Activated T-cell treated with anti-CD3 and anti-CD28 coated beads, Interleukin-2, amount 50 U/mL, for 4 hours (primary cell): ENCODE measurements around the gene PPP4C. TPM values are rescaled to one million over a fixed set of nuclear protein-coding genes. Genes with fewer than 3 reads are reported as not detected.
A peak's percentile ranks its signal among the peaks of the same experiment; 100 is the strongest.
"Not testable (repeated sequence)": the region's sequence is repeated elsewhere in the genome, so short reads cannot be mapped to it uniquely, and the experiment has no call there.

Experiments used
- ATAC-seq, 2 donors: fragments of 200-7000 bp; cut with Tn5 transposase; one replicate each; pipeline ENCODE4 v1.10.0; 2021
- DNase-seq: peaks from one replicate; pipeline ENCODE4 v3.0.0-alpha.2; 2020
- H3K27me3 Mint-ChIP-seq: one replicate; pipeline ENCODE4 v1.8.0; 2021; ENCODE audit warnings: low read depth, mixed read lengths
- H3K36me3 Mint-ChIP-seq: one replicate; pipeline ENCODE4 v1.8.0; 2022; ENCODE audit warnings: mixed read lengths; ENCODE audit not compliant: insufficient read depth
- H3K4me1 Mint-ChIP-seq: one replicate; pipeline ENCODE4 v1.8.0; 2021; ENCODE audit warnings: low read depth, mixed read lengths
- H3K4me3 Mint-ChIP-seq: one replicate; pipeline ENCODE4 v1.8.0; 2021; ENCODE audit warnings: mild to moderate bottlenecking, moderate library complexity, mixed read lengths
- H3K9me3 Mint-ChIP-seq: one replicate; pipeline ENCODE4 v1.8.0; 2021; ENCODE audit warnings: mixed read lengths
- total RNA-seq, 3 donors: library from RNA; stranded (reverse); gene quantifications; one replicate each; pipeline ENCODE4 v1.2.1, GENCODE V29; 2021

The PPP4C gene
- total RNA-seq: 100 to 1,000 TPM; 147 to 164 (median 152) TPM

GRCh38 chr16:30075503-30076275 is at the start of gene PPP4C:
TSS of gene PPP4C (plus strand) at chr16:30075994. CDS start at chr16:30076378, 384 bp downstream.
- H3K27me3 Mint-ChIP-seq: no peaks in the 10 kb centered on the region
- H3K4me1 Mint-ChIP-seq: peaks cover 36% of the 10 kb centered on the region
- peaks cover 26% of the 10 kb centered on the region for H3K36me3 Mint-ChIP-seq
- ATAC-seq: peak; percentile 91 to 94
- peak within 1 kb of the TSS; percentile 93 for H3K4me3 Mint-ChIP-seq
- DNase-seq: peak; percentile 84
- H3K9me3 Mint-ChIP-seq: no peaks in the 10 kb centered on the region

GRCh38 chr16:30026449-30026848 is 49.3 kb upstream of the PPP4C start:
- peaks cover 47% of the 10 kb centered on the region for H3K27me3 Mint-ChIP-seq
- no peak for DNase-seq
- H3K4me3 Mint-ChIP-seq: no peak overlapping the region
- peaks cover 4% of the 10 kb centered on the region for H3K4me1 Mint-ChIP-seq
- H3K9me3 Mint-ChIP-seq: no peaks in the 10 kb centered on the region
- H3K36me3 Mint-ChIP-seq: no peaks in the 10 kb centered on the region
- ATAC-seq: no peak

DNA sequence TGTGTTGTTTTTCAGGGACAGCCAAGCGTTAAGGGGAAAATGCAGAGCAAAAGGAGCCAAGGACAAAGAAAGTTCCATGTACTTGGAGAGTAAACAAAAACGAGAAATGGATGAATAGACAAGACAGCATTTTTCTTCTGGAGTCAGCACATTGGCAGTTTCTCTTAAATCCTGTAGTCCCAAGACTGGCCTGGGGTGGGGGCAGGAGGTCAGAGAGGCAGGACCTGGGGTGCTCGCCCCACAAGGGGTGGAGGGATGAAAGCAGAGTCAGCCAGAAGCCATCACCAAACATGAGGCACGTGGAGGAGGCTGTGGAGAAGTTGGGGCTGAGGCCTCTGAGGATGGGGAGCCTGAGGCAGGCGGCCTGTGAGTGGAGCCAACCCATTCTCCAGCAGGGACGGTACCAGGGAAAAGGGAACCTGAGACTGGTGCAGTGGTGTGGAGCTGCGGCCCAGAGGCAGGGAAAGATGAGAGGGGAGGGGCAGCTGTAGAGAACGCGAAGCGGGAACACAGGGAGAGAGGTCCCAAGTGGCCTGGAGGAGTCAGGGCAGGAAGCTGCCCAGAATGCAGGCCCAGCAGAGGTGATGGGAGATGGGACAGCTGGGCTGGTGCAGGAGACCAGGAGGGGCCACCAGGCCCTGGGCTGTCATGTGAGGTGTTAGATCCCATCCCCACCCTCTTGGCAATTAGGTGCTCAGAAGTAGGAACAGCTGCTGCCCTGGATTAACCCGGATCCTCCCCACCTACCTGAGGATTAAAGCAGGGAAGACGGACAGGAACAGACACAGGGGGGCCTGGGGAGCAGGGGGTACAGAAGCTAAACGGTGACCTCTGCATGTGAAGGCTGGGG is 48.0 kb upstream of the PPP4C start:
- no peaks in the 10 kb centered on the region for H3K9me3 Mint-ChIP-seq
- DNase-seq (no peak), ATAC-seq (no peak)
- no peaks in the 10 kb centered on the region for H3K36me3 Mint-ChIP-seq
- peaks cover 57% of the 10 kb centered on the region for H3K27me3 Mint-ChIP-seq
- H3K4me1 Mint-ChIP-seq: peaks cover 8% of the 10 kb centered on the region
- H3K4me3 Mint-ChIP-seq: no peak overlapping the region

GRCh38 chr16:30028438-30029076 is 47.2 kb upstream of the PPP4C start:
- Mint-ChIP-seq H3K4me3 (no peak overlapping the region), H3K9me3 (no peaks in the 10 kb centered on the region), H3K36me3 (no peaks in the 10 kb centered on the region), H3K27me3 (peaks cover 57% of the 10 kb centered on the region), H3K4me1 (peaks cover 10% of the 10 kb centered on the region)
- no peak for ATAC-seq
- no peak for DNase-seq

DNA sequence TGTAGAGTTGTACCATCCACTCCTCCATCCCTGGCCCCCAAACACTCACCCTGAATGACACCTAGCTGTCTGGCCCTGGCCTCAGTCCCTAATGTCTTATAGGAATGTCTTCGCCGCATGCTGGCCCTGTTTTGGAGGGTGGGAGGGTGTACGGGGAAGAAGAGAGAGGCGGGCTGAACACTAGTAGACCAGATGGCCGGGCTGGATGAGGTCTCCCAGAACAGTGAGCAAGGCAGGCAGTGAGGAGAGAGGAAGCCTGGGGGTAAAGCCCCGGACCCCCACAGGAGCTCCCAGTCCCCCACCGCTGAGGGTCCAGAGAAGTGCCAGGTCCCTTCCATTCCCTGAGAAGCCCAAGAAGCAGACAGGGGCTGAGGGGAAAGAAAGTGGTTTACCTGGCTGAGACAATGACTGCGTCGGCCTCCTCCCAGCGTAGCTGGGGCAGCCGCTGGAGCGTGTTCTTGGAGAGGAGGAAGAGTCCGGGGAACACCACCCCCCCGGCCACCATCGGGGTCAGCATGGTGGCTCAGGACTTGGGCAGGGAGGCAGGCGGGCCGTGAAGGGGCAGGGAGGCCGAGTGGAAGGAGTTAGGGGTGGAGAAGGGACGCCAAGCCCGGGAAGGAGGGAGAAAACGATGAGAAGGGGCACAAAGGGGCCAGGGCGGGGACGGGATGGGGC is 45.6 kb upstream of the PPP4C start:
- no peaks in the 10 kb centered on the region for H3K9me3 Mint-ChIP-seq
- H3K4me3 Mint-ChIP-seq: no peak overlapping the region
- DNase-seq (no peak), ATAC-seq (no peak)
- H3K36me3 Mint-ChIP-seq: no peaks in the 10 kb centered on the region
- peaks cover 10% of the 10 kb centered on the region for H3K4me1 Mint-ChIP-seq
- H3K27me3 Mint-ChIP-seq: peaks cover 61% of the 10 kb centered on the region

DNA sequence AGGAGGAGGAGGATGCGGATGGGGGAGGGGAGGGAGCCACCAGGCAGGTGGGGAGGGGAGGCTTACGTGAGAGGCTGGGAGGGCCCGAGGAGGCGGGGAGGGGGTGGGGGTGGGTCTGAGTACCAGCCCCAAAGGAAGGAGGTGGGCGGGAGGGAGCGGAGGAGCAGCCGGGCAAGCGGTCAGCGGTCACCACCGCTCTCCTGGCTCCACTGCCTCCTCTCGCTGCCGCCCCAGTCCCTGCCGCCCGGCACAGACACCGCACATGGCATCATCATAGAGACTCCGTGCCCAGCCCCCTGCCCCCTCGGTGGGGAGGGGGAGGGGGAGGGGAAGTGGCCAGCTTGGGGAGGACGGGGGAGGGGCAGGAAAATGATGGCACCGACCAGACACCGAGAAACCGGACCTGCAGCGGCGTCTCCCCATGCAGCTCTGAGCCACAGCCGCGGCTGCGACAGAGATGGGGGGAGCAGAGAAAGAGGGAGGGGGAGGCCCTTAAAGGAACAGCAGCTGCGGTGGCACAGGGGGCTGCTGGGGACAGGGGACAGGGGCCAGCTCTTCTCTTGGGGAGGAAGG is 44.9 kb upstream of the PPP4C start, which contains the start of gene TLCD3B:
TSS of gene TLCD3B (minus strand) at position 431 of the 573 bp plus-strand sequence. CDS start 744 bp downstream, outside the sequence.
- H3K4me1 Mint-ChIP-seq: peaks cover 10% of the 10 kb centered on the region
- peak within 1 kb of the TSS; percentile 24 for H3K4me3 Mint-ChIP-seq
- ATAC-seq (peak in 1 of 2 donors; percentile 38), DNase-seq (no peak)
- H3K36me3 Mint-ChIP-seq: no peaks in the 10 kb centered on the region
- no peaks in the 10 kb centered on the region for H3K9me3 Mint-ChIP-seq
- H3K27me3 Mint-ChIP-seq: peaks cover 61% of the 10 kb centered on the region

DNA sequence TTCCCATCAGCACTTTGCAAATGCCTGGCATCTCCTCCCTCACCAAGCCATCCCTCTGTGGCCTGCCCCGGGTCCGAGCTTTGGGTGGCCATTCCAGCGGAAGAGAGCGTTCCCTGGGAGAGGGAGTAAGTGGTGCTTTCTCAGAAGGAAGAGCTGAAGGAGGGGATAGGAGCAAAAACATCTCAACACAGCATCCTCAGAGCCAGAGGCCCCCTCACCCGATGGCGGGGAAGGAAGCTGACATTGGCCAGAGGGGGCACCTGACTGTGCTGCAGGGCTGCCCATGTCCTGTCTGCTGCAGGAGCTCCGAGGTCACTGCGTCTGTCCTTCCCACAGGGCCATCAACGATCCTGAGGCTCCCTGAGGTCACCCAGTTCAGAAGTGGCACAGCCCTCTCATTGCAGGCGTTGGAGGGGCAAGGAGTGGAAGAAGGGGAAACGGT is 44.3 kb upstream of the PPP4C start:
- no peaks in the 10 kb centered on the region for H3K36me3 Mint-ChIP-seq
- ATAC-seq (no peak), DNase-seq (no peak)
- H3K4me1 Mint-ChIP-seq: peaks cover 10% of the 10 kb centered on the region
- no peaks in the 10 kb centered on the region for H3K9me3 Mint-ChIP-seq
- H3K27me3 Mint-ChIP-seq: peaks cover 58% of the 10 kb centered on the region
- no peak overlapping the region for H3K4me3 Mint-ChIP-seq

- H3K27me3 Mint-ChIP-seq: peaks cover 51% of the 10 kb centered on the region
- H3K4me1 Mint-ChIP-seq: peaks cover 10% of the 10 kb centered on the region
- no peaks in the 10 kb centered on the region for H3K36me3 Mint-ChIP-seq
- peak; percentile 36 to 60 for ATAC-seq
- DNase-seq: peak; percentile 50
- H3K9me3 Mint-ChIP-seq: no peaks in the 10 kb centered on the region
- H3K4me3 Mint-ChIP-seq: no peak overlapping the region
Measured at GRCh38 chr16:30032083-30032819, 43.5 kb upstream of the PPP4C start.

- peaks cover 41% of the 10 kb centered on the region for H3K27me3 Mint-ChIP-seq
Measured at GRCh38 chr16:30033270-30033669, 42.5 kb upstream of the PPP4C start.

DNA sequence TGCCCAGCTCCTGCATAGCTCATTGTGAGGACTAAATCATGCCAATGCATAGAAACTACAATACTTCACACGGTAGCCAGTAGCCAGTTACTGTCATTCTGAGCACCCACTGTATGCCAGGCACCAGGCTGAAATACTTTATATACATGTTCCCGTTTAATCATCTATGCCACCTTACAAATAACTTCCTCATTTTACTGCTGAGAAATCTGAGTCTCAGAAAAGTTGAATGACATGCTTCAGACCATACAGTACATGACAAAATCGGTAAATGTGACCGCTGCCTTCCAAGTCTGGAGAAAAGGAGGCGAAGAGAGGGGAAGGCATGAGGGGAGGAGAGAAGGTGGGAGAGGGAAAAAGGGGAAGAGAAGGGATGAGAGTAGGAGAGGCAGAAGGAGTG is 35.6 kb upstream of the PPP4C start:
- Mint-ChIP-seq H3K27me3 (peaks cover 6% of the 10 kb centered on the region), H3K36me3 (no peaks in the 10 kb centered on the region), H3K4me1 (no peaks in the 10 kb centered on the region), H3K9me3 (no peaks in the 10 kb centered on the region), H3K4me3 (no peak overlapping the region)
- DNase-seq (no peak), ATAC-seq (no peak)

More at GRCh38 chr16:30033270-30033669, 42.5 kb upstream of the PPP4C start:
- Mint-ChIP-seq H3K4me1 (peaks cover 10% of the 10 kb centered on the region), H3K4me3 (no peak overlapping the region), H3K9me3 (no peaks in the 10 kb centered on the region), H3K36me3 (no peaks in the 10 kb centered on the region)
- DNase-seq (no peak), ATAC-seq (peak in 1 of 2 donors; percentile 42)

DNA sequence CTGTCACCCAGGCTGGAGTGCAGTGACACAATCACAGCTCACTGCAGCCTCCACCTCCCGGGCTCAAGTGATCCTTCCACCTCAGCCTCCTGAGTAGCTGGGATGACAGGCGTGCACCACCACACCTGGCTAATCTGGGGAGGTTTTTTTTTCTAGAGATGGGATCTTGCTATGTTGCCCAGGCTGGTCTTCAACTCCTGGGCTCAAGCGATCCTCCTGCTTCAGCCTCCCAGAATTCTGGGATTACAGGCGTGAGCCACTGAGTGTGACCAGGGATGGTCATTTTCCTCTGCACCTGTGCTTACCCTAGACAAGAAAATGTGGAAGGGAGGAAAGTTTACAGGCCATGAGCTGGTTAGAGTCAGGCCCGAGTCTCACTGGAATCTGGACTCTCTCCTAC is 35.1 kb upstream of the PPP4C start:
- not testable (repeated sequence) for H3K4me3 Mint-ChIP-seq, ATAC-seq, H3K4me1 Mint-ChIP-seq, H3K27me3 Mint-ChIP-seq, H3K36me3 Mint-ChIP-seq, DNase-seq, H3K9me3 Mint-ChIP-seq

GRCh38 chr16:30041841-30042240 is 34.0 kb upstream of the PPP4C start:
- DNase-seq: no peak
- H3K4me3 Mint-ChIP-seq: no peak overlapping the region
- no peak for ATAC-seq
- no peaks in the 10 kb centered on the region for H3K4me1 Mint-ChIP-seq
- H3K36me3 Mint-ChIP-seq: no peaks in the 10 kb centered on the region
- H3K27me3 Mint-ChIP-seq: peaks cover 2% of the 10 kb centered on the region
- H3K9me3 Mint-ChIP-seq: no peaks in the 10 kb centered on the region

DNA sequence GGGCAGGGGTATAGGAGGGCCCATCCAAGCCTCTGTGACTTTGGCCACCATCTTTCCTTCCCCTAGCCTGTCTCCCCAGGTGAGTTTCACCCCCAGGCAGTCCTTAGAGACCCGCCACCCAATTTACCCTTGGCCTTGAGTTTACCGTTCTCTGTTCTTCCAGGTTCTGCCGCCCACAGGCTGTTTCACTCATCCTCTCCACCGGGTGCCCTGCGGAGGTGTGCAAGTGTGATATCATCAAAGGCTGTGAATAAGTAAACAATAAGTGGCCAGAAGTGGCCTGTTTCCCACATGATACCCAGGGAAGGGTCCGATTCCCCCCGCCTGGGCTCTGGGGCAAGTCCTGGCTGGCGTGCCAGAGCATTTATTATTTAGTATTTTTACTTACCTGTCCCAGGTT is 29.6 kb upstream of the PPP4C start:
- DNase-seq (no peak), ATAC-seq (no peak)
- Mint-ChIP-seq H3K27me3 (no peaks in the 10 kb centered on the region), H3K4me1 (no peaks in the 10 kb centered on the region), H3K9me3 (no peaks in the 10 kb centered on the region), H3K4me3 (no peak overlapping the region), H3K36me3 (no peaks in the 10 kb centered on the region)
